ENCODE measurements around the gene PIAS4.

GRCh38 chr19:4038057-4038456 is 30.5 kb downstream of the PIAS4 start:
- TF ChIP-seq SREBF2 (IDR thresholded peaks at IDR 0.05; ENCODE audit: low read length), result no peak
- no peak for TF ChIP-seq YBX1 (IDR thresholded peaks at IDR 0.05)
